Forelimb muscle (tissue), 1 donor: ENCODE data around the gene MYO1E. TPM values are rescaled to one million over a fixed set of nuclear protein-coding genes. Genes with fewer than 3 reads are reported as not detected.

Source experiments
- DNase-seq: peaks from one replicate; pipeline ENCODE4 v3.0.0-alpha.2; 2013; ENCODE audit warnings: low read depth
- polyA plus RNA-seq: library from polyadenylated mRNA; unstranded; fragments of 120-200 nt; gene quantifications from one replicate; pipeline ENCODE4 v1.2.1, GENCODE V29; 2013; ENCODE audit not compliant: insufficient read length

MYO1E gene
- polyA plus RNA-seq, 1 donor: 32.9 TPM

- no peak for DNase-seq
These were observed 176.3 kb downstream of the MYO1E start for GRCh38 chr15:59196416-59196815.

DNA sequence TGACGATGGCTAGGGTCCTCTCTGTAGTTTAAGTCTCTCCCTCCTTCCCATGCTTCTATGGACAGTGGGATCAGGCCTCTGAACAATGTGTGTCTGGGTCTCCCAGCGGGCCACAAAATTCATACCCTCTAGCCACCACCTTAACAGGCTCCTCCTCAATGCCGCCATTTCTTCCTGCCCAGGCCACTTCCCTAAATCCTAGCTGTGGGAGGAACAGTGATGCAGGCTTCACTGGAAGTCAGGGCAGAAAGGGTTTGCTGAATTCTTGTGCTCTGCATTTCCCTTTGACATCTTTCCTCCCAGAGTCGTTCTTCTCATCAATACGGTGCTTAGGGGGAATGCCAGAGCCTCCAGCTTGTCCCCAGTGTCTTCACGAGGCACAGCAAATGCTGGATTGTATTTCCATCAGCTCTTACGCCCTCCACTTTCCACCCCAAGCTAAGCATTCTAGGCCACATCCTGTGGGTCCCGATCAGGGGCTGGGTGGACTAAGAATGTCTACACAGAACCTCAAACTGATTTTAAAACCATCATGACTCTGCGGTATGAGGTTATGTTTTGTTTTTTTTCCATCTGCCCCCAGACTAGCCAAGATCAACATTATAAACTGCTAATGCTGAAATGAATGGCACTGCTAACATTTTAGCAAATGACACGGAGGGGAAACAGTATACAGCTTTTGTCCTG, 177.9 kb downstream of the MYO1E start:
- no peak for DNase-seq

- no peak for DNase-seq
These were observed 180.8 kb downstream of the MYO1E start for GRCh38 chr15:59191855-59192237.

GRCh38 chr15:59190291-59190690, 182.4 kb downstream of the MYO1E start:
- no peak for DNase-seq

DNA sequence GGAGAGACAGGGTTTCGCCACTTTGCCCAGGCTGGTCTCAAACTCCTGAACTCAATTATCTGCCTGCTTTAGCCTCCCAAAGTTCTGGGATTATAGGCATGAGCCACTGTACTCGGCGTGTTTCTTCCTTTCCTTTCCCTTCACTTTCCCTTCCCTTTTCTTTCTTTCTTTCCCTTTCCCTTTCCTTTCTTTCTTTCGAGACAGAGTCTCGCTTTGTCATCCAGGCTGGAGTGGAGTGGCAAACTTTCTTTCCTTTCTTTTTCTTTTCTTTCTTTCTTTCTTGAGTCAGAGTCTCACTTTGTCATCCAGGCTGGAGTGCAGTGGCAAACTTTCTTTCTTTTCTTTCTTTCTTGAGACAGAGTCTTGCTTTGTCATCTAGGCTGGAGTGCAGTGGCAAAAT, 183.4 kb downstream of the MYO1E start:
- no peak for DNase-seq

DNA sequence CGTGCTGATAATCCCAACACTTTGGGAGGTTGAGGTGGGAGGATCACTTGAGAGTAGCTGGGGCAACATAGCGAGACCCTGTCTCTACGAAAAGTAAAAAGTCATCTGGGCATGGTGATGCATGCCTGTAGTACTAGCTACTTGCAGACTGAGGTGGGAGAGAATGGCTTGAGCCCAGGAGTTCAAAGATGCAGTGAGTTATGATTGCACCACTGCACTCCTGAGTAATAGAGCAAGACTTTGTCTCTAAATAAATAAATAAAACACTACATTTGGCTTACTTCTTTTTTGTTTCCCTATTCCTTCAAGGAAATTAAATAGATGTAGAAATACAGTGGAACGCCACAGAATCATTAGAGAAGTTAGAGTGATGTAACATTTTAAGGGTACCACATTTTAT, 186.2 kb downstream of the MYO1E start:
- no peak for DNase-seq

DNA sequence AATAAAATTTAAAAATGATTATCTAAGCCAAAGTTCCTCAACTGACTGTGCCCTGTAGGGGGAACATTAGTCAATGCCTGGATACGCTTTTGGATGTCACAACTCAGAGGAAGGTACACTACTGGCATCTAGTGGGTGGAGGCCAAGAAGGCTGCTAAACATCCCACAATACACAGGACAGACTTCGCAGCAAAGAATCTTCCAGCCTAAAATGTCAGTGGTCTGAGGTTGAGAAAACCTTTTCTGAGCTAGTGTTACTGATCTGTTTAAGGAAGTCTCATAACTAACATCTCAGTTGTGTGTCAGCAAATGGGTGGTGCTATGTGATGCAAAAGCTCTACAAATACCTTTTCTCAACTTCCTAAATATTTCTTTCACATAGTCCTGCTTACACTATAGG, 186.9 kb downstream of the MYO1E start:
- no peak for DNase-seq

DNA sequence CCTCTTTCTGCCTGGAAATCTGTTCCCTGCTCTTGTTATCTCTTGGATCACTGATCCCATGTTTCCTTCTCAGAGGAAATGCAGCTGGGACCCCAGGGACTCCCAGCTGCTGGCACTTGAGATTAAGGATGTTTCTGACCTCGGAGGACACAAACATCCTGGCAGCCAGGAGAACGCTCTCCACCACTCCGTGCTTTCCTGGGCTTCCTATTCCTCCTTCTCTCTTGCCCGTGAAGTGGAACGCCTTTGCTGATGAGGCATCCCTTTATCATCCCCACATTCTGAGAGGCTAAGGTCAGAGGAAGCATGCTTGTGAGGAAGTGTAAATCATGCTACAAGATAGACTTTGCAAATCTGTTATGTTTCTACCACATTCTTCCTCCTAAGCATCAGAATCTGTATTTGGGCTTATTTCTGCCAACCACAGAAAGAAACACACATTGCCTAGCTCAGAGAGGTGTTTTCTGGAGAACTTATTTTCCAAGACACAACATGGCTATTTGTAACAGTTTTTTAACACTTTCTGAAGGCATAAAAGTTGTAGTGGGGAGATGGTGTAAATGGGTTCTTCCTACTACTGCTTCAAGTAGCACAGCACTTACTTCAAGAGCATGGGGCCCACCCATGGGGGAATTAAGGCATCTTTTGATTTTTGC, 191.6 kb downstream of the MYO1E start:
- DNase-seq: no peak

DNA sequence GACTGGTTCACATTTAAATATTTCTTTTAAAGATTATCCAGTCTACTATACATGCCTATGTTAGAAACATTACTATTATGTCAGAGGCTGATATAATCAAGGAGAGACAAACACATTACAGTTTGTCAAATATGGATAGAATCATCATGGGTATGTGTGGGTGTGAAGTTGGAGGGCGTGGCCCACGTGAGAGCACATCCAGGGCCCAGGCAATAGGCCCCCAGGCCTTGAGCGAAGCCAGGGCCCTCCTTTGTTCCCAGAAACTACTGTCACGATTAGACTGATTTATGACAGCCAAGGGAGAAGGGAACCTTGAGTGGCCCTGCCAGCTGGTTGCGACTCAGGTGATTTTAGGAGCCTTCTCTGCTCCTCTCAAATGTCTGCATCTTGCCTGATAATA, 193.0 kb downstream of the MYO1E start:
- DNase-seq: no peak

DNA sequence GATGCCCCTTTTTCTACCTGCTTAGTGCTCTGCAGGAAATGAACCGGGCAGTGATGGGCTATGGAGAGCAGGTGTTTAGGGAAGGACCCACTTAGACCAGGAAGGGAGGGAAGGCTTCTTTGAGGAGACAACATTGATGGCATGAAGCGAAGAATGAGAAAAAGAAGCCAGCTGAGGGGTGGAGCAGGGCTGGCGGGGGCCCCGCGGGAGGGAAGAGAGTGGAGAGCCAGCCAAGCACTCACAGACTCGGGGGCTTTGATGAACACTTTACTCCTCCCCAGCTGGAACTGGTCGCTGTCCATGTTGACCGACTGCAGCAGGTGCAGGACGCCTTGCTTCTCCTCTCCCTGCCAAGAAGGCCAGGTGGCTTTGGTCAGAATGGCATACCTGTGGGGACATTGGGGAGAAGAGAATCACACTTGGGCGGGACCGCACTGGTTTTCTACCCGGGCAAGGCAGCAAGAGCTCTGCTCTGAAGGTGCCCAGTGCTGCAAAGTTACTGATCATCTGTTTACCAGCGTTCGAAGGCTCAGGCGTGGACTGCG, 194.4 kb downstream of the MYO1E start:
- DNase-seq: no peak

- no peak for DNase-seq
These were observed 195.4 kb downstream of the MYO1E start for GRCh38 chr15:59177317-59177660.

GRCh38 chr15:59176653-59177316, 195.9 kb downstream of the MYO1E start:
- no peak for DNase-seq

- no peak for DNase-seq
These were observed 197.5 kb downstream of the MYO1E start for GRCh38 chr15:59174835-59175831.

DNA sequence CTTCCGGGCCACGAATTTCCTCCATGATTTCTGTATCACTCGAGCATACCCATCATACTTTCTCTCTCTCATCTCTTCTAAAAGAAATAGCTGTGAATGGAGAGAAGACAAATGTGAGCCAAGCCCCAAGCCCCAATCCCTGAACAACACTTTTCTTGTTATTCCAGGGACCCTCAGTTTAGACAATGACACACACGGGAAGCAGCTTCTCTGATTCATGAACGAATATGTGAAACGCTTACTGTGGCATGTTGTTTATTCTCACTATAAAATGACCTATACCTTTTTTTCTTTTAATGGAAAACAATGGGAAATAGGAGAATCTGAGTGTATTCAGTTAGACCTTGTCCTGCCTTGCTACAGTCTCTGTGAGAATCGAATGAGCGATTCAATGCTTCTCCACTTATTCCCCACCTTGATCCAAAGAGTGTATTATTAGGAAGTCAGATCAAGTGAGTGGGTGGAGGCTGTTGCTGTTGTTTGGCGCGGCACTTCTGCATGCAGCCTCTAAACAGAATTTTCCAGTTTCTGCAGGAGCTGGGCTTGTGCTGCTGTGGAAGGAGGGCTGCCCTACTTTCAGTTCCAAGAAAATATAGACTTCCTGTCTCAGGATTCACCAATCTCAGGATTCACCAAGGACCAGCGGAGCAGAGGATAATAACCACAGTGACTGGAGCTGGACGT, 198.4 kb downstream of the MYO1E start:
- no peak for DNase-seq

- no peak for DNase-seq
These were observed 199.5 kb downstream of the MYO1E start for GRCh38 chr15:59173194-59173593.

- DNase-seq: no peak
These were observed 200.3 kb downstream of the MYO1E start for GRCh38 chr15:59172289-59172901.

DNA sequence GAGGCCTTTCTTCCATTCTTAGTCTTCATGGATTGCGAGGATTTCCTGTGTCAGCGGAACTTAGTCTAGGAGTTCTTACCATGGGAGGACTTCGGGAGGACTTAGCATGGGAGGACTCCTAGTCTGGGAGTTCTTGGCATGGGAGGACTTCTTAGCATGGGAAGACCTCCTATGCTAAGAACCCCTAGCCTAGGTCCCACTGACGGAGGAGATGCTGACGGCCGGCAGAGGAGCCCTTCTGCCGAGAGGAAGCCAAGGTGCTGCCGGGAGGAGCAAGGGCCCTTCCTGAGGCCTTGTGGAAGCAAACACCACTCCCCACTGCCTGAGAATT, 201.6 kb downstream of the MYO1E start:
- DNase-seq: no peak

DNA sequence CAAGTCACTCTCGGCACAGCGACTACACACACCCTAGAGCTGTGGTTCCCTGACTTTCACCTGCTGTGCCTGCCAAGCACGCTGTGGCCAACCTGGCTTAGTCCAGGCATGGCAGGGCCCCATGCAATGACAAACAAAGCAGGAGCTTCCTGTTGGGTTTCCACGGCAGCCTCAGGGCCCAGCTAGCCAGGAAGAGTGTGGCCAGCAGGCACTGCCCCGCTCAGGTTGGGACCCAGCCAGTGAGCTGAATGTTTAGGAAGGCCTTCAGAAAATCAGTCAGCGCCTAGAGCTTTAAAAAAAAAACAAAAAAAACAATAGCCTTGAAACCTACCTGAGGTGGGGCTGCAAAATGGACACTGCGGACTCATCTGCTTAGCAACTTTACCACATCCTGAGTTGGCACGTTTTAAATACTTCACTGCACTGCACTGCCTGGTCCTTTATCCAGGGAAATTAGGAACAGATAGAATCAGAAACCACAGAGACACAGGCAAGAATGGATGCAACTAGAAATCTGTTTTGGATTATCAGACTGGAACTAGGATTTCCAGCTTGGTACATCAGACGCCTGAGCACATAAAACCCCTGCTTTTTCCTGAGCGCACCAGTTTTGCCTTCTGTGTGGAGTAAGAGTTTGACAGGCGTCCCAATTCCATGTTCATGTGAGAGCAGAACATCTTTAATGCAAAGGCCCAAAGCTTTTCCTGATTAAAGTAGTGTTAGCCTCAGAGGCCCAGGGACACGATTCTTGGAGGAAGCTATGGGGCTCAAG, 202.2 kb downstream of the MYO1E start:
- no peak for DNase-seq

DNA sequence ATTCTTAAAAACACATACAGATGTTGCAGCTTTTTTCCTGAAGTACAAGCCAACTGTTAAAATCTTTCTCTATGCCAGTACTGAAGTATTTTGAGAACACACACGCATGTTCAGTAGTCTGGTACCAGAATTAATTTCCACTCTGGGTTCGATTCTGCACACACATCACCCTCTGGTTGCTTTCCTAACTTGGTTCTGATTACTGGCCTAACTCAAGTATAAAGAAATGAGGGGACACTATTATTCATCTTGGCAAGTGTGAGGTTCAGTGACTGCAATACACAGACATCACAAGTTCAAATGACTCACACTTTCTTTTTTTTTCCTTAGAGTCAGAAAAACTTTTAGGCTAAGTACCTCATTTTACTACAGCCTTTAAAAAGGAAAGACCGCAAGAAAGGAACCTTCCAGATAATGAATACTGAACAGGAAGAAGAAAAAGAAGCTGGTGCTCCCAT, 203.4 kb downstream of the MYO1E start:
- no peak for DNase-seq

- no peak for DNase-seq
These were observed 204.1 kb downstream of the MYO1E start for GRCh38 chr15:59168536-59168935.
